ENCODE results near the gene EXD3. TPM values are rescaled to one million over a fixed set of nuclear protein-coding genes. Genes with fewer than 3 reads are reported as not detected.

Gene EXD3
- polyA plus RNA-seq, 1 of the 3 experiments (the other 2 are of a cell fraction) = 11.5 TPM

DNA sequence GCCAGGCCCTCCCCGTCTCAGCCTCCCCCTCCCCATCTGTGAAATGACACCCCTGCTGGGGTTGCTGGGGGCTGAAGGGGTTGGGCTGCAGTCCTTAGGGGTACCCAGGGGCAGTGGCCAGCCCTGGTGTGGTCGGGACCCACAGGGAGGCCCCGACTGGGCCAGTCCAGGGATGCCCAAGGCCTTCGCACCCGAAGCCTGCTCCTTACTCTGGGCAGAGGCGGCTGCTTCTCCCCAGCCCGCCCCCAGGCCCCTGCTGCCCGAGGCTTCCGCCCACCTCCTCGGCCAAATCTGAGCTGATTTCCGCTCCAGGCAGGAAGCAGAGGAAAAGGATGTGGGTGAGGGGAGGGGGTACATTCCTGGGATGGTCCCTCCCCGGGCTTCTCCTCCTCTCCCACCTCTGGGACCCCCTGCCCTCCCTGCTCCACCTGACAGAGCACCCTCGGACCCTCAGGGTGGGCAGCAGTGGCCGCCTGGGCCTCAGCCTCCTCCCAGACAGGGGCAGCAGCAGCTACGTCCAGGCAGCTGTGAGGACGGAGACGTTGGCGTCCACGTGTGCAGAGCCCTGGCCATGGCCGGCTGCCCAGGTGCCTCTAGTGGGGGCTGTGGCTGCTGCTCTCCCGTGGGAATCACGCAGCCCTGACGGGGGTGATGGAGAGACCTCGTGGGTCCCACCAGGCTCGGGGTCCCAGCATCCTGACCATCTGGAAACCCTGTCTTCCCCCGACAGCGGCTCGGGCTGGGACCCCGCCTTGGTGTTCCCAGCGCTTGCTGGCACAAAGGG is 116.7 kb downstream of the EXD3 start:
- H3K9me3 ChIP-seq = no peaks in the 10 kb centered on the region
- H2AFZ ChIP-seq (ENCODE audit: low read depth) = no peak overlapping the region
- TF ChIP-seq NRF1 (IDR thresholded peaks at IDR 0.05; ENCODE audit: low read depth, low read length) (no peak), RAD21 (IDR thresholded peaks at IDR 0.05; ENCODE audit: low read length) (no peak)
- 62% methylated on average over 4 of the region's 30 CpGs for WGBS (ENCODE audit: low lambda C conversion rate)
- peaks cover 0 to 19% of the 10 kb centered on the region in 2 experiments; a peak in 1 of 4 replicates for H3K4me1 ChIP-seq (ENCODE audit: control insufficient read depth in 1 of 2, insufficient read depth in 2 of 2, low read depth in 1 of 2, low read length in 1 of 2)
- no peaks in the 10 kb centered on the region for H3K9me2 ChIP-seq
- H3K36me3 ChIP-seq (replicated peaks in 1 of 2; ENCODE audit: control insufficient read depth in 1 of 2, insufficient read depth in 2 of 2, low read length in 1 of 2) = no peaks in the 10 kb centered on the region
- CTCF ChIA-PET = no interaction called here
- H3K9ac ChIP-seq = no peak overlapping the region
- no peaks in the 10 kb centered on the region for H3K27me3 ChIP-seq (ENCODE audit: insufficient read depth)
- no peak overlapping the region for H3K4me2 ChIP-seq
- no peaks in the 10 kb centered on the region for H4K20me1 ChIP-seq (ENCODE audit: insufficient read depth)
- DNase-seq = peak; percentile 23
- no peak overlapping the region for H3K4me3 ChIP-seq (ENCODE audit: low read depth in 2 of 2, low read length in 1 of 2)
- H3K79me2 ChIP-seq (ENCODE audit: insufficient read depth) = no peaks in the 10 kb centered on the region
- H3K27ac ChIP-seq (ENCODE audit: low read depth in 2 of 2, low read length in 1 of 2) = no peak overlapping the region
- POLR2A ChIA-PET = no interaction called here
- no peaks in the 10 kb centered on the region for H3F3A ChIP-seq (replicated peaks; ENCODE audit: insufficient read depth)

DNA sequence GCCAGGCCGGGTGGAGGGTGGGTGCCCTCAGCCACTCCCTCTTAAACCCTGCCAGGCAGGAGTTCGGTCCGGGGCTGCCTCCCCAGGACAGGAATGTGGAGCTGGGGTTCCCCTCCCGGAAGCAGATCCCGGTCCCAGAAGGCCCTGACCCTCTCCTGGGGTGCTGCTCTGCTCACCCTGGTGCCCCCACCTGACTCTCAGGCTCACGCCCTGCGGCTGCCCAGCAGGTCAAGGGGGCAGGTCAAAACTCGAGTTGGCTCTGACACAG is 117.2 kb downstream of the EXD3 start:
- Histone ChIP-seq H3F3A (replicated peaks; ENCODE audit: insufficient read depth) (no peaks in the 10 kb centered on the region), H3K36me3 (replicated peaks in 1 of 2; ENCODE audit: control insufficient read depth in 1 of 2, insufficient read depth in 2 of 2, low read length in 1 of 2) (no peaks in the 10 kb centered on the region), H3K4me2 (no peak overlapping the region), H3K27ac (ENCODE audit: low read depth in 2 of 2, low read length in 1 of 2) (no peak overlapping the region), H3K4me1 (ENCODE audit: control insufficient read depth in 1 of 2, insufficient read depth in 2 of 2, low read depth in 1 of 2, low read length in 1 of 2) (peaks cover 0 to 19% of the 10 kb centered on the region in 2 experiments; a peak in 1 of 4 replicates), H3K27me3 (ENCODE audit: insufficient read depth) (no peaks in the 10 kb centered on the region), H3K4me3 (ENCODE audit: low read depth in 2 of 2, low read length in 1 of 2) (no peak overlapping the region), H3K9me2 (no peaks in the 10 kb centered on the region), H3K9ac (no peak overlapping the region), H2AFZ (ENCODE audit: low read depth) (no peak overlapping the region), H3K79me2 (ENCODE audit: insufficient read depth) (no peaks in the 10 kb centered on the region), H4K20me1 (ENCODE audit: insufficient read depth) (no peaks in the 10 kb centered on the region), H3K9me3 (no peaks in the 10 kb centered on the region)
- ChIA-PET CTCF (no interaction called here), POLR2A (no interaction called here)
- 54% methylated on average over 2 of the region's 8 CpGs for WGBS (ENCODE audit: low lambda C conversion rate)
- no peak for TF ChIP-seq EP300 (IDR thresholded peaks at IDR 0.05; ENCODE audit: borderline replicate concordance in 1 of 2, low read depth in 1 of 2, low read length in 1 of 2)
- TF ChIP-seq, protein P1, sequence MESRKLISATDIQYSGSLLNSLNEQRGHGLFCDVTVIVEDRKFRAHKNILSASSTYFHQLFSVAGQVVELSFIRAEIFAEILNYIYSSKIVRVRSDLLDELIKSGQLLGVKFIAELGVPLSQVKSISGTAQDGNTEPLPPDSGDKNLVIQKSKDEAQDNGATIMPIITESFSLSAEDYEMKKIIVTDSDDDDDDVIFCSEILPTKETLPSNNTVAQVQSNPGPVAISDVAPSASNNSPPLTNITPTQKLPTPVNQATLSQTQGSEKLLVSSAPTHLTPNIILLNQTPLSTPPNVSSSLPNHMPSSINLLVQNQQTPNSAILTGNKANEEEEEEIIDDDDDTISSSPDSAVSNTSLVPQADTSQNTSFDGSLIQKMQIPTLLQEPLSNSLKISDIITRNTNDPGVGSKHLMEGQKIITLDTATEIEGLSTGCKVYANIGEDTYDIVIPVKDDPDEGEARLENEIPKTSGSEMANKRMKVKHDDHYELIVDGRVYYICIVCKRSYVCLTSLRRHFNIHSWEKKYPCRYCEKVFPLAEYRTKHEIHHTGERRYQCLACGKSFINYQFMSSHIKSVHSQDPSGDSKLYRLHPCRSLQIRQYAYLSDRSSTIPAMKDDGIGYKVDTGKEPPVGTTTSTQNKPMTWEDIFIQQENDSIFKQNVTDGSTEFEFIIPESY (IDR thresholded peaks at IDR 0.05; ENCODE audit: borderline replicate concordance, low read depth) = no peak
- TF ChIP-seq SIN3A (IDR thresholded peaks at IDR 0.05; ENCODE audit: borderline replicate concordance, low read depth, low read length) = no peak
- TF ChIP-seq POLR2AphosphoS5 (IDR thresholded peaks at IDR 0.05; ENCODE audit: low read depth, low read length) = no peak
- TF ChIP-seq, protein P2, sequence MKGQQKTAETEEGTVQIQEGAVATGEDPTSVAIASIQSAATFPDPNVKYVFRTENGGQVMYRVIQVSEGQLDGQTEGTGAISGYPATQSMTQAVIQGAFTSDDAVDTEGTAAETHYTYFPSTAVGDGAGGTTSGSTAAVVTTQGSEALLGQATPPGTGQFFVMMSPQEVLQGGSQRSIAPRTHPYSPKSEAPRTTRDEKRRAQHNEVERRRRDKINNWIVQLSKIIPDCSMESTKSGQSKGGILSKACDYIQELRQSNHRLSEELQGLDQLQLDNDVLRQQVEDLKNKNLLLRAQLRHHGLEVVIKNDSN (IDR thresholded peaks at IDR 0.05; ENCODE audit: borderline replicate concordance, low read depth) = no peak
- no peak for TF ChIP-seq FOXM1 (IDR thresholded peaks at IDR 0.05; ENCODE audit: low read depth)
- TF ChIP-seq, protein P3, sequence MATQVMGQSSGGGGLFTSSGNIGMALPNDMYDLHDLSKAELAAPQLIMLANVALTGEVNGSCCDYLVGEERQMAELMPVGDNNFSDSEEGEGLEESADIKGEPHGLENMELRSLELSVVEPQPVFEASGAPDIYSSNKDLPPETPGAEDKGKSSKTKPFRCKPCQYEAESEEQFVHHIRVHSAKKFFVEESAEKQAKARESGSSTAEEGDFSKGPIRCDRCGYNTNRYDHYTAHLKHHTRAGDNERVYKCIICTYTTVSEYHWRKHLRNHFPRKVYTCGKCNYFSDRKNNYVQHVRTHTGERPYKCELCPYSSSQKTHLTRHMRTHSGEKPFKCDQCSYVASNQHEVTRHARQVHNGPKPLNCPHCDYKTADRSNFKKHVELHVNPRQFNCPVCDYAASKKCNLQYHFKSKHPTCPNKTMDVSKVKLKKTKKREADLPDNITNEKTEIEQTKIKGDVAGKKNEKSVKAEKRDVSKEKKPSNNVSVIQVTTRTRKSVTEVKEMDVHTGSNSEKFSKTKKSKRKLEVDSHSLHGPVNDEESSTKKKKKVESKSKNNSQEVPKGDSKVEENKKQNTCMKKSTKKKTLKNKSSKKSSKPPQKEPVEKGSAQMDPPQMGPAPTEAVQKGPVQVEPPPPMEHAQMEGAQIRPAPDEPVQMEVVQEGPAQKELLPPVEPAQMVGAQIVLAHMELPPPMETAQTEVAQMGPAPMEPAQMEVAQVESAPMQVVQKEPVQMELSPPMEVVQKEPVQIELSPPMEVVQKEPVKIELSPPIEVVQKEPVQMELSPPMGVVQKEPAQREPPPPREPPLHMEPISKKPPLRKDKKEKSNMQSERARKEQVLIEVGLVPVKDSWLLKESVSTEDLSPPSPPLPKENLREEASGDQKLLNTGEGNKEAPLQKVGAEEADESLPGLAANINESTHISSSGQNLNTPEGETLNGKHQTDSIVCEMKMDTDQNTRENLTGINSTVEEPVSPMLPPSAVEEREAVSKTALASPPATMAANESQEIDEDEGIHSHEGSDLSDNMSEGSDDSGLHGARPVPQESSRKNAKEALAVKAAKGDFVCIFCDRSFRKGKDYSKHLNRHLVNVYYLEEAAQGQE (IDR thresholded peaks at IDR 0.05; ENCODE audit: low read depth, low read length) = no peak
- TF ChIP-seq FOXJ3 (CRISPR knock-in tag; IDR thresholded peaks at IDR 0.05) = no peak
- no peak for TF ChIP-seq RXRA (IDR thresholded peaks at IDR 0.05; ENCODE audit: borderline replicate concordance, low read depth)
- no peak for DNase-seq

Measured in SK-N-SH (cell line).